ENCODE measurements around the gene CHD9.

GRCh38 chr16:53078765-53079485 is 24.1 kb downstream of the CHD9 start:
- TF ChIP-seq REST (IDR thresholded peaks at IDR 0.05; ENCODE audit: insufficient read depth in 1 of 2, low read depth in 2 of 2, low read length in 2 of 2): no peak
- TF ChIP-seq POLR2AphosphoS5 (IDR thresholded peaks at IDR 0.05; ENCODE audit: low read depth, low read length): no peak
- no peak for TF ChIP-seq SIN3A (IDR thresholded peaks at IDR 0.05; ENCODE audit: borderline replicate concordance, insufficient read depth, low read length)
- TF ChIP-seq TAF1 (IDR thresholded peaks at IDR 0.05; ENCODE audit: borderline replicate concordance, insufficient read depth, low read length): no peak
- no peak for TF ChIP-seq FOXP2 (optimal IDR thresholded peaks at IDR 0.05; ENCODE audit: borderline replicate concordance, extremely low read depth, extremely low read length, insufficient read depth)

Measured in PFSK-1 (cell line).